Panc1 (cell line): ENCODE measurements around the gene DNAJC27. TPM values are rescaled to one million over a fixed set of nuclear protein-coding genes. Genes with fewer than 3 reads are reported as not detected.

Source experiments
- ATAC-seq: fragments of 200-7000 bp; cut with Tn5 transposase; 2 replicates; pipeline ENCODE4 v1.9.1; 2020; ENCODE audit warnings: mild to moderate bottlenecking, moderate library complexity
- BruUV-seq: library from RNA; stranded (reverse); fragments of 400-500 nt; replicated peaks from 2 replicates; lab custom pipeline; 2021; lab: Mats Ljungman, UMichigan
- CTCF ChIA-PET: fragments of 300-600 bp; sonication (Branson Sonifier 250); formaldehyde crosslinking; loops from one replicate; lab custom pipeline; 2022; ENCODE audit warnings: antibody characterized with exemption; lab: Charles Lee
- POLR2A ChIA-PET: fragments of 300-600 bp; sonication (Branson Sonifier 250); formaldehyde crosslinking; loops from one replicate; lab custom pipeline; 2022; ENCODE audit warnings: antibody characterized with exemption; lab: Charles Lee
- DNase-seq: peaks from one replicate; pipeline ENCODE4 v3.0.0-alpha.2; 2010; ENCODE audit warnings: low read depth, low spot score
- H3K27ac ChIP-seq: 2 replicates; pipeline ENCODE4 v1.5.1; 2011; ENCODE audit warnings: mild to moderate bottlenecking, low read length, inconsistent platforms
- H3K27me3 ChIP-seq: fragments of 200-500 bp; sonication (Bioruptor generic); 2 replicates; pipeline ENCODE4 v1.6.0; 2014; ENCODE audit warnings: low read length, inconsistent platforms; ENCODE audit not compliant: control insufficient read depth, insufficient read depth
- H3K36me3 ChIP-seq: fragments of 200-500 bp; sonication (Bioruptor generic); 2 replicates; pipeline ENCODE4 v1.5.1; 2014; ENCODE audit warnings: inconsistent platforms, mild to moderate bottlenecking, low read length, moderate library complexity; ENCODE audit not compliant: control insufficient read depth, insufficient read depth
- H3K4me1 ChIP-seq: 2 replicates; pipeline ENCODE4 v1.5.1; 2011; ENCODE audit warnings: inconsistent platforms, mild to moderate bottlenecking, low read length, moderate library complexity; ENCODE audit not compliant: control insufficient read depth, insufficient read depth
- H3K4me3 ChIP-seq, 2 experiments: 2 replicates each; pipeline ENCODE4 v1.5.1; 2011 to 2012; ENCODE audit warnings: low read depth in 2 of 2, low read length in 2 of 2, mild to moderate bottlenecking in 2 of 2, inconsistent platforms in 1 of 2, moderate library complexity in 1 of 2
- H3K9me3 ChIP-seq: fragments of 200-500 bp; sonication (Bioruptor generic); 2 replicates; pipeline ENCODE4 v1.5.1; 2014; ENCODE audit warnings: low read depth, mild to moderate bottlenecking, inconsistent platforms, low read length, moderate library complexity; ENCODE audit not compliant: control insufficient read depth, insufficient read depth
- CTCF ChIP-seq: fragments of 450-650 bp; IDR thresholded peaks from 2 replicates; pipeline ENCODE4 v1.5.1; 2017; ENCODE audit warnings: mild to moderate bottlenecking
- POLR2AphosphoS5 ChIP-seq: IDR thresholded peaks from 2 replicates; pipeline ENCODE4 v1.6.1; 2012; ENCODE audit warnings: mild to moderate bottlenecking, low read depth, low read length, moderate library complexity
- REST ChIP-seq, 2 experiments: IDR thresholded peaks; 2 replicates each; pipeline ENCODE4 v1.6.1; 2011 to 2012; ENCODE audit warnings: low read depth in 2 of 2, control low read depth in 1 of 2, low read length in 1 of 2, mild to moderate bottlenecking in 1 of 2, moderate library complexity in 1 of 2; ENCODE audit not compliant: insufficient read depth in 1 of 2
- SIN3A ChIP-seq: IDR thresholded peaks from 2 replicates; pipeline ENCODE4 v1.6.1; 2012; ENCODE audit warnings: low read depth, mild to moderate bottlenecking, low read length, moderate library complexity, borderline replicate concordance; ENCODE audit not compliant: insufficient read depth
- TCF7L2 ChIP-seq: IDR thresholded peaks from 2 replicates; pipeline ENCODE4 v1.6.1; 2011; ENCODE audit warnings: mild to moderate bottlenecking, low read depth, low read length, inconsistent platforms
- in situ Hi-C: cut with HindIII; loops from 2 replicates; pipeline ENCODE4 v1.10.0; 2016; ENCODE audit warnings: low sequenced_read_pairs, low pct_unique_long_range_greater_than_20kb
- intact Hi-C: fragments of 100-400 bp; cut with micrococcal nuclease; formaldehyde crosslinking; loops from one replicate; pipeline ENCODE4 v1.10.0; 2022; ENCODE audit not compliant: unreplicated experiment
- total RNA-seq: library from RNA; stranded (reverse); gene quantifications from one replicate; pipeline ENCODE4 v1.2.1, GENCODE V29; 2021; ENCODE audit not compliant: unreplicated experiment

DNAJC27 gene
- total RNA-seq, 1 experiment from 2014 or later = 4.9 TPM

- DNase-seq (no peak), ATAC-seq (no peak)
- BruUV-seq = no TSS peak
- no peaks in the 10 kb centered on the region for H3K4me1 ChIP-seq
- no peaks in the 10 kb centered on the region for H3K9me3 ChIP-seq
- H3K27ac ChIP-seq = no peak overlapping the region
- in situ Hi-C loops (no loop called here), intact Hi-C loops (no loop called here)
- H3K4me3 ChIP-seq = no peak overlapping the region
- POLR2A ChIA-PET = interaction anchor here (0.6 to 0.7 kb wide), 2 partner anchors 16 to 229 kb away, joined by 6 to 15 read pairs; no protein-coding TSS in a partner anchor
- no peaks in the 10 kb centered on the region for H3K36me3 ChIP-seq
- TF ChIP-seq POLR2AphosphoS5 (no peak), CTCF (no peak), SIN3A (no peak), TCF7L2 (no peak), REST (IDR thresholded peaks at IDR 0.05; ENCODE audit: insufficient read depth in 1 of 2, low read depth in 2 of 2, low read length in 1 of 2) (no peak)
- CTCF ChIA-PET = no interaction called here
- no peaks in the 10 kb centered on the region; the same call in 1 of the 2 replicates for H3K27me3 ChIP-seq
Measured at GRCh38 chr2:25002066-25002465, 30.3 kb upstream of the DNAJC27 start.

GRCh38 chr2:25001325-25001637 lies 29.5 kb upstream of the DNAJC27 start:
- Histone ChIP-seq H3K27me3 (no peaks in the 10 kb centered on the region; the same call in 1 of the 2 replicates), H3K4me3 (no peak overlapping the region), H3K4me1 (no peaks in the 10 kb centered on the region), H3K36me3 (no peaks in the 10 kb centered on the region), H3K27ac (no peak overlapping the region), H3K9me3 (no peaks in the 10 kb centered on the region)
- intact Hi-C loops = no loop called here
- BruUV-seq = no TSS peak
- DNase-seq (no peak), ATAC-seq (no peak)
- ChIA-PET CTCF (no interaction called here), POLR2A (no interaction called here)
- in situ Hi-C loops = no loop called here
- TF ChIP-seq REST (IDR thresholded peaks at IDR 0.05; ENCODE audit: insufficient read depth in 1 of 2, low read depth in 2 of 2, low read length in 1 of 2) (no peak), CTCF (no peak), TCF7L2 (no peak), SIN3A (no peak), POLR2AphosphoS5 (no peak)
